Stimulated activated CD4-positive, alpha-beta T cell treated with anti-CD3 and anti-CD28 coated beads, Interleukin-15, amount 100 ng/mL, for 24 hours (primary cell): ENCODE results near the gene DHRS1.

ENCODE experiments used
- DNase-seq: peaks from one replicate; pipeline ENCODE4 v3.0.0-alpha.2; 2020

The DHRS1 gene

DNA sequence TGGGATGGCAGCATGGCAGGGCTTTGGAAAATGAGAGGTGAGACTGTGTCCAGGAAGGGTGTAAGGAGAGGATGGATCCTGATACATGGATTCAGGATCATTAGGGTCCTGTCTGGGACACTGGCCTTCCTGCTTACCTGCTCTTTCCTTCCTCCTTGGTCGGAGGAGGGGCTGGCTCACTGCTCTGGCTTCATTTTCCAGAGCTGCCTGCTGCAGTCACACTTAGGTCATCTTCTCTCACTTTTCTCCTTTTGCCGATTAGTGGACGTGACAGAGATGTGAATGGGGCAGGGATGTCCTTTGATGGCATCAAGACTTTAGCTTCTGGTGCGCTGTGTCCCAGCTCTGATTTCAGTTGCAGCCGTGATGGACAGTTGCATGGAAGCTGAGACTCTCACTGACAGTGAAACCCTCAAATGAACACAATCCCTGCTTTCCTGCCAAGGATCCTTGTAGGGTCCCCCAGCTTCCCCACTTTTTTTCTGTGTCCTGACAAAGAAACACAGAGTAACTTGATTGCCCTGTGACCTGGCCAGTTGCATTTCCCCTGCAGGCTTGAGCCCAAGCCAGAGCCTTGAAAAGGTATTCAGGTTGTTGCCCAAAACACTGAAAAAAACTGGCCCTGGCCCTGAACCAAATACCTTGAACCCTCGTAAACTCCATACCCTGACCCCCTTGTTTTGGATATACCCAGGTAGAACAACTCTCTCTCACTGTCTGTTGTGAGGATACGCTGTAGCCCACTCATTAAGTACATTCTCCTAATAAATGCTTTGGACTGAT, 9.0 kb upstream of the DHRS1 start:
- DNase-seq, result no peak

DNA sequence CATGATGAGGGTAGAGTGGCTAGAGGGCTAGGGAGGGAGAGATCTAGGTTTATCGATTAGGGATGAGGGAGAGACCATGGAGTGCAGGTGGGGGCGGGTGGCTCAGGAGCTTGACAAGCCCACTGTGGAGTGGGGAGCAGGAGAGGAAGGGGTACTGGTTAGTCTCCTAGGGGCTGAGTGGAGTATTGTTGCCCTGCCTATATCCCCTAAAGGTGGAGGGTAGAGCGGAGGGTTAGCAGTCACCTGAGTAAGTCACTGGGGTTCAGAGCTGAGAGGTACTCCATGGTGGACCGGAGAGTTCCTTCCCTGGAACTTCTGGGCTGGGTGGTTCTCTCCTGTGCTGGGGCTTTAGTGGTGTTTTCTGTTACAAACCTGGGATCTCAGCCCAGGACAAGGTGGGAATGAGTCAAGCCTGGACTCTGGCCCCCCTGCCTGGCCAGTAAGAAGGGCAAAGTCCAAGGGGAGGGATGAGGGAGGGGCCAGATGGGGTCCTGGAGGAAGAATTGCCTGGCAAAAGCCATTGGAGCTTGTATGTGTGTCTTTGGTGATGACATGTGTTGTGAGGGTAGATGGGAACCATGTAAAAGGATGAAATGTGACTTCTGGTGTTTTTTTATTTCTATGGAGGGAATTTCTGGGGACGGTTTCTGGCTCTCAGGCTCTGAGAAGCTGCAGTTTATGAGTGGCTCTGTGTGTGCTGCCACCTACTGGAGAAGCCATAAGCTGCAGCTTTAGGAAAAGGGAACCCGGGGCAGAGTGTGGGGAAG, 8.2 kb upstream of the DHRS1 start, which contains the start of gene CIDEB:
CIDEB (minus strand) TSS at position 403 of the 767 bp plus-strand sequence; CDS start at position 284, 119 bp downstream.
- DNase-seq, result peak; percentile 69

DNA sequence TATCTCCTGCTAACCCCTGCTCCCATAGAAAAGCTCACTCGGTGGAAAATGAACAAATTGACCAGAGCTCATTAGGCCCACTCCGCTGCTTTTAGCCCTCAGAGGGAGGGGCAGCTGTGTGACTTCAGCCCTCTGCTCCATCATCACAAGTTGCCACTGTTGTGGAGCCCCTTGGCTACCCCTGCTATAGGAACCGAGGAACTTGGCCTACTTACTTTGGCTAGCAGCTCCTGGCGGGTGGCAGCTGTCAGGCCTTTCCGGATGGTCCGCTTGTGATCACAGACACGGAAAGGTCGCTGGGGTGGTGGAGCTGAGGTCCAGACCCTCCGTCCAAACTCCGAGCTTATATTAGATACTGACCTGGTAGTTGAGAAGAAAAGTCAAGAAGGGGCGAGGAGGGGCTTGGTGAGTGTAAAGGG, 7.6 kb upstream of the DHRS1 start:
- no peak for DNase-seq

DNA sequence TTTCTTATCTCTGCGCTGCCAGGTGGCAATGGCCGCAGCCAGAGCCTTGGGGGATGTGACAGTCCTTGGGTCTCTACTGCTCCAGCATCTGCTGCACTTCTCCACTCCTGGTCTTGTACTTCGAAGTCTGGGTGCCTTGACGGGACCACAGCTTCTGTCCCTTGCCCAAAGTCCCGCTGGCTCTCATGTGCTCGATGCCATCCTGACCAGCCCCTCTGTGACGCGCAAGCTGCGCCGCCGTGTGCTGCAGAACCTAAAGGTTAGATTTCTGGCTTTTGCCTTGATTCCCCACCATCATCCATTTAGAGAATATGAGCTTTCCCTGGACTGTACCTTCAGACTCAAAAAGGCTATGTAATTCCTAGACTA, 4.4 kb upstream of the DHRS1 start:
- DNase-seq, result no peak

DNA sequence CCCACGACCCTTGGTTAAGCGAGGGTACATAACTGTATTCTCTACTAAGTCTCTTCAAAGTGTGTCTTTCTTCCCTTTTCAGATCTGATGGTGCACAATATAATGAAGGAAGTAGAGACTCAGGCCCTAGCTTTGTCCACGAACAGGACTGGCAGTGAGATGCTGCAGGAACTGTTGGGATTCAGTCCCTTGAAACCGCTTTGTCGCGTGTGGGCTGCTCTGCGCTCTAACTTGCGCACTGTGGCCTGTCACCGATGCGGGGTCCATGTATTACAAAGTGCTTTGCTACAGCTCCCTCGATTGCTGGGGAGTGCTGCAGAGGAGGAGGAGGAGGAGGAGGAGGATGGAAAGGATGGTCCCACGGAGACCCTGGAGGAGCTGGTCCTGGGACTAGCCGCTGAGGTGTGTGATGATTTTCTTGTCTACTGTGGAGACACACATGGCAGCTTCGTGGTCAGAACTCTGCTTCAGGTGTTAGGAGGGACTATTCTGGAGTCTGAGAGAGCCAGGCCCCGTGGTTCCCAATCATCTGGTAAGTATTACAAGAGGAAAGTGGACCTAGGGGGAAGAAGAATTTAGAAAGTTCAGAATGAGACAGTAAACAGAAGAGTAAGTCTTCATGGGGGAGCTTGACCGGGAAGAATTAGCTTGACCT, 873 bp upstream of the DHRS1 start:
- no peak for DNase-seq

DNA sequence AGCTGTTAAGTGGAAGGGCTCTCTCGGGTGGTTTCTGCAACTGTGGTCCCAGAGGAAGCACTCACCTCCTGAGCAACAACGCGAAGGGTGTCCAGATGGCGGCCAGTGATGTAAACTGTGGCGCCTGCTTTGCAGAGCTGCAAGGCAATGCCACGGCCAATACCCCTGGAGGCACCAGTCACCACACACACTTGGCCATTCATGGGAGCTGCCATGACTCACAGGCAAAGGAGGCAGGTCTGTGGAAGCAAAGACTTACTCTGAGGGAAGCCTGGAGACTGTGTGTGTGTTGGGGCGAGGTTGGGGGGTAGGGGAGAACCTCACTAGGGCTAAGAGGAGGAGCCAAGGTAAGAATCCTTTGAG, 707 bp downstream of the DHRS1 start:
- DNase-seq, result peak; percentile 22

DNA sequence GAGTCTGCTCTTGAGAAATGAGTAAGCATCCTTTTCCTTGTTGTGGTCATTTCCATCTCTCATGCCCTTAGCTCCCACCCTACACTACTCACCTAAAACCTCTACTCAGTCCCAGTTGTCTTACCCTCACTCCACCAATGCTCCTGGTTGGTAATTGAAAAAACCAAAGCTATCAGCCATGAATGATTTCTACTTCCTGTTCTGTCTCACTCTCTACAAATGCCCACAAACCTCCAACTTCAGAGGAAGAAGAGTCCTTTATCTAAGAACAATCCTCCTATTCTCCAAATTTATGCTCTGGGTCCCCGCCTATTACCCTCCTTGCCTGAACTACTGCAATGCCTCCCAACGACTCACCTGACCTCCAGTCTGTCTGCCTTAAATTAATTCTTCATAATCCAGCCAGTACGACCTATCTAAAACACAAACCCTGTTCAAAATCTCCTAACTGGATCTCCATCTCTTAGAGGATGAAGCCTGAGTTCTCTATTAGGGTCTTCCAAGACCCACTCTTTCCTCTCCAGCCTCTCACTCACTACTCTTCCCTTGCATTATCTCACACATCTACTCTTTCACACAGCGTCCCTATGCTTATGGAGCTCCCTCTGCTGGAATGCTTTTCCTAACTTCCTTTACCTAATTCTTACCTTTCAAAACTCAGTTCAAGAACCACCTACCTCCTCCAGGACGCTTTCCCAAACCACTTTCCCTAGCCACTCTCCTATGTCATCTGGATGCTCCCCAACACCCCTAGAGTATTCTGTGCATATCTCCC, 2.2 kb downstream of the DHRS1 start:
- DNase-seq, result no peak

DNA sequence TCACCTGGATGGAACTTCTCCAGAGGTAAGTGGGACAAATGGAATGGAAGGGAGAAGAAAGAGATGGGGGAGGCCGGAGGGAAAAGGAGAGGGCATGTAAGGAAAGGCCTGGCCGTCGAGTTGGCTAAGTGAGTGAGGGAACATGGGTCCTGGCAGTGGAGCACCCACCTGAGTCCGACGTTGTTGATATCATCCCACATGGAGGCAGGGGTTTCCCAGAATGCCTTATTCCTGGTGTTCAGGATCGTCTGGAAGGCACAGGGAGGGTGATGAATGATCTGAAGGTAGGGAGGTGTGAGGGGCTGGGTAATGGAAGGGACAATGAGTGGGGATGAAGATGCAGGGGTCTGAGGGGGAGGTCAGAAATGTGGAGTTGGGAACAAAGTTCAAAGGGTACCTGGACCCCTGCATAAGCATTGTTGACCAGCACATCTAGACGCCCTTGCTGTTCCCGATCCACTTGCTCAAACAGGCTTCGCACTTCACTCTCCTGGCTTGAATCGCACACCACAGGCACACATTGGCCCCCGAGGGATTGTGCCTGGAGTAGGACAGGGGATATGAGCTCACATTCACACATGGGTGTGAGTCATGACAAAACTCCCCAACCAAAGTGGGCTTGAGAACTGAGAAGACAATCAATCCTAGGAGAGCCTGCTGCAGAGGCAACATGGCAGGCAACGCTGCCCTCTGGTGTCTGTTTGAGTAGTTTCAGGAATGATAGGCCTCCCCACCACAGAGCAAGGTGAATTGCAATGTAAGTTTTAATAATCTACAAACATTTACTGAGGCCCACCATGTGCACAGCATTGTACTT, 3.0 kb downstream of the DHRS1 start:
- peak; percentile 82 for DNase-seq

DNA sequence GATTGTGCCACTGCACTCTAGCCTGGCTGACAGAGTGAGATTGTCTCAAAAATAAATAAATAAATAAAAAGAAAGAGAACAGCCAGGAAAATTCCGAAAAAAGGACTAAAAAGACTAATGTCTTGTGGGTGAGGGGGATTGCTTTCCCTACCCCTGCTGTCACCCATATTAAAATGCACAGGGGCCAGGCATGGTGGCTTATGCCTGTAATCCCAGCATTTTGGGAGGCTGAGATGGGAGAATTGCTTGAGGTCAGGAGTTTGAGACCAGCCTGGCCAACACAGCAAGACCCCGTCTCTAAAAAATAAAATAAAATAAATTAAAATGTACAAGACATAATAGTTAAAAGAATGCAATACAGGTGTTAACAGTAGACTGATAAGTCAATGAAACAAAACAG, 6.1 kb downstream of the DHRS1 start:
- no peak for DNase-seq

DNA sequence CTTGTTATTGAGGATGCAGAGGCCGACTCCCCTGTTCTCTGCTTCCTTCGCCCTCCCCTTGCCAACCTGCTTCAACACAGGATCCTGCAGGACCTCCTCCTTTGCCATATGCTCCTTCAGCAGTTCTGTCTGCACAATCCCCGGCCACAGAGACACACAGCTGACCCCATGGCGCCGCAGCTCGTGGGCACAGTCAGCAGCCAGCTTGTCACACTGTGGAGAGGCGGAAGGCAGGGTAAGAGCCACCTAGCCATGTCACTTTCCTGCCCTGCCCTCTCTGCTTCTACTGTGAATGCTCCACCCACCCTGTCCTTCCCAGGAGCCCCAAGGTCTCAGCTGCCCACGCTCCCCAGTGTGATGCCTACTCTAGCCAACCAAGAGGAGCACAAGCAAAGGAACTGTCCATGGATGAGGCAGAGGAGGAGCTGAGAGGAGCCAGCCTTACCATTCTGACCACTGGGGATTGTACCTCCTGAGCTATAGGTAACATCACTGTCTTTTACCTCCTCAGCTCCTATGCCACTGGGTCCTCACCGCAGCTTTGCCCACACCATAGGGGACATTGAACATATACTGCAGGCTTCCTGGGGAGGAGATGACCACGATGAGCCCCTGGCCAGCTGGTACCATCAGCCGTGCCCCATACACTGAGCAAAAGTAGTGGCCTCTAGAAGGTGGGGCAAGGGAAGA, 7.3 kb downstream of the DHRS1 start:
- no peak for DNase-seq

DNA sequence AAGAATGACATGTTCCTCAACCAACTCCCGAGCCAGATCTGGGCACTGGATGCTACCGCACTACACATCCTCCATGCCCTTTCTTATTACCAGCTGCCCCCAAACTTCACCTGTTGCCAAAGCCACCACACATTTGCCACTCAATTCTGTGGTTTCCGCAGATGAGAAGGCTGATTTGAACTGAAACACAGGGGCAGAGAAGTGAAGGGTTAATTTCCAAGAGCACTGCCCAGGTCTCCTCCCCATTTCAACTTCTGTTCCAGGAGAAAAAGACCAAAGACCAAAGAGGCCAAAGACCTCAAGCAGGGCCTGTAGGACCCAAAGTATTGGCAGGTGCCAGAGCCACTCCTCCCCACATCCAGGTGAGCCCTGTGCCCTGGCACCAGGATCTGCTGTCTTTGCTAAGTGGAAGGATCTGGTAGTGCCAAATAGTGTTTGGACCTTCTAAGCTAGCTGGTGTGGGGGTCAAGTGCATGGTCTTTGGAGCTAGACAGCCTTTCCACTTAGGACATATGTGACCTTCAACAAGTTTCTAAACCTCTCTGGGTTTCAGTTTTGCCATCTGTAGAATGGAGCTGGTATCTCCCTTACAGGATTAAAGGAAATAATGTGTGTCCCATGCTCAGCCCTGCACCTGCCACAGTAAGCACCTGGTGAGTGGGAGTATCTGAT, 8.0 kb downstream of the DHRS1 start:
- DNase-seq, result no peak

DNA sequence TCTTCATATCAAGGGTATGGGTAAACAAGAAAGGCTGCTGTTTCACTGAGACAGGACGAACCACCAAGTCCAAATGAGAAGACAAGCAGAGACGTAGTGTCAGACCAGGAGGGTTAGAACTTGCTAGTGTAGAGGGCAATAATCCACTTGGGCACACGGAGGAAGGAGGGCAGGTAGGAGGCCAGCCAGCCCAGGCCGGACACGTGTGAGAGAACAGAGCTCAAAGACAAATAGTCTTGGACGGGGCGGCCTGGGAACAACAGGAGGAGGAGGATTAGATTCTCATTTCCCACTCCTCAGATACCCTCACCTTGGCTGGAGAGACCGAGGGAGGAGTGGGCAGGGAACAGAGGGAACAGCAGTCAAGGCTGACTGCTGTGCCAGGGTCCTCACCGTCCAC, 8.8 kb downstream of the DHRS1 start:
- no peak for DNase-seq

DNA sequence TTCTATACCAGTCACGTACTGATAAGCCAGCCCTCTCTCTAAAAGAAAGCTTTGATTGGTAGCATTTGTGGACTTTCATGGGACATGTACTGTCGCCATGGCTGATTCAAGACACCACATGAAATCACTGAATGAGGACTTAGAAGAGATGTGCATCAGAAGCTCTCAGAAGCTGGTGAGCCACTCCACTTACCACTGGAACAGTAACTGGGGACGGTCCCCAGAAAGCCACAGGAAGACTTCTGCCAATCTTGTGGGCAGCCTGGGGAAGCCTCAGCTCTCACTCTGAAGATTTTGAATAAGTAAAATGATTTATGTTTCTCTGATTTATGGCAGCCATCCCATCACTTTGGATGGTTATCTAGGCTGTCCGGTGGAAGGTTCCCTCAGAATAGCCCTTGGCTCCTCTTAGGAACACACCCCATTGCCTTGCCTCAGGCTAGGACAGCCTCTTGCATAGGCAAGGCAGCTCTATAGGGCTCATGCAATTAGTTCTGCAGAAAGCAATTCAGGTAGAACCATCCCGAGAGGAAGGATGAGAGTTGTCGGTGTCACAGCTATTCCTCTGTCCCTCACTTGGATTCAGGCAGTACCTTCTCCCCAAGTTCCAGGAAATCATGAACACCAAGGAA, 9.8 kb downstream of the DHRS1 start:
- DNase-seq, result peak; percentile 82

DNA sequence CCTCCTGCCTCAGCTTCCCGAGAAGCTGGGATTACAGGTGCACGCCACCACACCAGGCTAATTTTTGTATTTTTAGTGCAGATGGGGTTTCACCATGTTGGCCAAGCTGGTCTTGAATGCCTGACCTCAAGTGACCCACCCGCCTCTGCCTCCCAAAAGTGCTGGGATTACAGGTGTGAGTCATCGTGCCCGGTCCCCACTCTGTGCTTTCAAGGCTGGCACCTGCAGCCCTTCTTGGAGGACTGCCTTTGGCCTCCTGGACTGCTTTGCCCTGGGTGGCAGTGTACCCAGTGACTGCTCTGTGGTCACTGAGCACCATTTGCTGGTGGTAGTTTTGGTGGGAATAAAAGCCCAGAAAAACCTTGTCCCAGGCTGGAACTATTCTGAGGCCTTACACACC, 12.6 kb downstream of the DHRS1 start:
- no peak for DNase-seq

DNA sequence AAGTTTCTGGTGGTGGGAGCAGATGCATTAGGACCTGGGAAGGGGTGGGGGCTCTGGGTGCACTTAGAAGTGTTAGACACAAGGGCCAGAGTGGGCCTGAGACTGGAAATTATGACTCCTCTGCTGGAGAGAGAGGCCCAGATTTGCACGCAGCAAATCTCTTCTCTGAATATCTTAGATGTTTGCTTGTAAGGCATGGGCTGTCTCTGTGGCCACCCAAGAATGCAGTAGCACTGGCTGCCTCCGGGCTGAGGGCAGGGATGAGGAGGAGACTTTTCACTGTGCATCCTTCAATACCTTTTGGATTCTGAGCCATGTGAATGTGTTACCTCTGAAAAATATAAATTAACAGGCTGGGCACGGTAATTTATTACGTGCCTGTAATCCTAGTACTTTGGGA, 14.2 kb downstream of the DHRS1 start:
- DNase-seq, result no peak

DNA sequence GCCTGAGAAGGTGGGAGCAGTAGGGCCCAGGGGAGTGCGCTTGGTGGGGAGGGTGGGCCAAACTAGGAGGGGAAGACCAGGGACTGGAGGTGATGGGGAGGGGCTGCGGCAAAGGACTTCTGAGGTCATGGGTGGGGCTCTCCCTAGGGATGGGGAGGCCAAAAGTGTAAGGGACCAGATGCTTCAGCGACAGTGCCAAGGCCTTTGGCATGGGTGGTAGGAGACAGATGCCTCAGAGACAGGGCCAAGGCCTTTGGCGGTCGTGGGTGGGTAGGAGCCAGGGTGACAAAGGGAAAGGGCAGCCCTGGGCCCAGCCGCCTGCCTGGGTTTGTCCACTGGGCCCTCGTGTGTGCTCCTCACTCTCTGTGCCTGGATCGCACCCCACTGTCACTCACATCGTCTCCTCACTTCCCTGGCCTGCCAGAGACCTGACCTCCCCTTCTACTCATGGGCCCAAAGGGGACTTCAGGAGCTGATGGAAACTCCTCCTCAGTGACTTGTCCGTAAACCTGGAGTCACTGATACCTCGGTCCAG, 15.0 kb downstream of the DHRS1 start:
- no peak for DNase-seq

DNA sequence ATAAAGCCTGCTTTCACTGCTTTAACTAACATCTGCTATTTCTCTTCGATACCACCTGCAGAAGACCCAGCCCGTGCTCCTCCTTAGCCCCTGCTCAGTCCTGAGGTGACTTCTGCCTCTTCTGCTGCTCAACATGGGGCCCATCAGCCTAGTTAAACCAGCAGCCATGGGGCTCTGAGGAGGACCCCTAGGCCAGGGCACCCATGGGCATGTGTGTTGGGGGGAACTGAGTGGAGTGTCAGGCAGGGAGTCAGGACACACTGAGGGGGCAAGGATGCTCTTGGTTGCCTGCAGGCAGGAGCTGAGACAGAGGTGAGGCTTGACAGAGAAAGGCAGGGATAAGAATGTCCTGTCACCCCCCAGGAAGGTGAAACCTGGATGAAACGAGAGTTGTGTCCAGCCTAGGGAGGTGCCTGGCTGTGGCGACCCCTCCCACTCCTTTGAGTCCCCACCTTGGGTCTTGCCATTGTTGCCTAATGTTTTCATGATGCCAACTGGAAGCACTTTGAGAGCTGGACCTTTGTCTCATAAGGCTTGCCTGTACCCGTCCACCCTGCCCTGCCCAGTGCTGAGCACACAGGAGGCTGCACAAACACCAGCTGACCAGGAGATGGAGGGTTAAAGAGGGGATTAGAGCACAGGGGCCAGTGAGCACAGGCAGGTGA, 15.7 kb downstream of the DHRS1 start:
- no peak for DNase-seq

DNA sequence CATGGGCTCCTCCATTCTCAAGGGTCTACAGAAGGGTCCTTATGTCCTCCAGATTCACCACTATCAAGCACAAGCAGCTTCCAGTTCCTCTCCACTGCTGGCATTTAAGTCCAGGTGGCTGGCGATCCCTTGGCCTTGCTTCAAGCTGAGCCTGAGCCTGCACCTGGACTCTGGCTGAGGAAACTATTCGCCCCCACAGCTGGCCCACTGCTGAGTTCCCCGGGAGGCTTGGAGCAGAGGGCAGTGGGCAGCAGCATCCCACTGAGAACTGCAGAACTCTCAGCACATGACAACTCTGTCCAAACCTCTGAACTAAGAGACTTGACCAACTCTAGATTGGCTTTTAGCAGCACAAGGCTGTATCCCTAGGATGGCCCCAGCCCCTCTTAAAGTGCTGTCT, 16.8 kb downstream of the DHRS1 start:
- DNase-seq, result no peak

DNA sequence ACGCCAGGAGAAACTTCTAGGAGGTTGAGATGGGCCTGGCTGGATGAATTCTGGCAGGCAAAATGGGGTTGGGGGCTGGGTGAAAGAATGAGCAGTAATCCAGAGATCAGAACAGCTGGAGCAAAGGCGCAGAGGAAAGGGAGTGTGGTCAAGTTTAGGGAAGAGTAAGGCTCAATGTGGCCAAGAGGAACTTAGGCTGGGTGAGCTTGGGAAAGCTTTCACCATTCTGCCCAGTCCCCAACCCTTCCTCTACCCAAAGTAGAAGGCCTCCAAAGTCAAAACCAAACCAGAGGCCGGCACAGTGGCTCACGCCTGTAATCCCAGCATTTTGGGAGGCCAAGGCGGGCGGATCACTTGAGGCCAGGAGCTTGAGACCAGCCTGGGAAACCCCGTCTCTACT, 17.9 kb downstream of the DHRS1 start:
- DNase-seq, result no peak
